Measurements from ENCODE around the gene SLC16A11. TPM values are rescaled to one million over a fixed set of nuclear protein-coding genes. Genes with fewer than 3 reads are reported as not detected.
A peak's percentile ranks its signal among the peaks of the same experiment; 100 is the strongest.
"Not testable (repeated sequence)": the region's sequence is repeated elsewhere in the genome, so short reads cannot be mapped to it uniquely, and the experiment has no call there.

SLC16A11 gene
- total and polyA plus RNA-seq, 2 donors (not counting 1 experiment from before 2014, with no cell fraction given) = 0.17 TPM; not detected in 1

- Histone ChIP-seq H4K20me1 (ENCODE audit: control insufficient read depth, extremely low read depth, insufficient read depth, low read length) (no peaks in the 10 kb centered on the region), H3K79me2 (ENCODE audit: control insufficient read depth, insufficient read depth, low read length) (no peaks in the 10 kb centered on the region), H3K27me3 (ENCODE audit: control insufficient read depth, insufficient read depth, low read length) (peaks cover 5% of the 10 kb centered on the region), H3K4me2 (ENCODE audit: extremely low read depth, insufficient read depth, low read length) (no peak overlapping the region), H3K36me3 (ENCODE audit: control insufficient read depth, insufficient read depth, low read length) (no peaks in the 10 kb centered on the region), H3K27ac (ENCODE audit: insufficient read depth, low read length) (no peak overlapping the region), H3K9ac (ENCODE audit: insufficient read depth, low read length) (no peak overlapping the region), H3K9me3 (ENCODE audit: control insufficient read depth, insufficient read depth, low read depth, low read length) (no peaks in the 10 kb centered on the region), H3K4me1 (ENCODE audit: control insufficient read depth, extremely low read depth, insufficient read depth, low read length) (peaks cover 2% of the 10 kb centered on the region), H2AFZ (ENCODE audit: low read length) (no peak overlapping the region), H3K4me3 (replicated peaks in 1 of 4; ENCODE audit: control extremely low read depth in 1 of 4, insufficient read depth in 1 of 4, low read depth in 3 of 4, low read length in 4 of 4) (no peak overlapping the region)
- no peak for DNase-seq (ENCODE audit: low read depth in 2 of 2)
- TF ChIP-seq EZH2 (IDR thresholded peaks at IDR 0.05; ENCODE audit: low read length, missing control alignments) = no peak
These were observed 5.1 kb upstream of the SLC16A11 start for GRCh38 chr17:7048968-7049367.

GRCh38 chr17:7047566-7047965 is 3.7 kb upstream of the SLC16A11 start:
- no peak for DNase-seq (ENCODE audit: low read depth in 2 of 2)
- no peak overlapping the region for H3K27ac ChIP-seq (ENCODE audit: insufficient read depth, low read length)

GRCh38 chr17:7046725-7047397 is 3.0 kb upstream of the SLC16A11 start:
- H3K9me3 ChIP-seq (ENCODE audit: control insufficient read depth, insufficient read depth, low read depth, low read length); DNase-seq (ENCODE audit: low read depth in 2 of 2); H3K9ac ChIP-seq (ENCODE audit: insufficient read depth, low read length); H3K79me2 ChIP-seq (ENCODE audit: control insufficient read depth, insufficient read depth, low read length); H4K20me1 ChIP-seq (ENCODE audit: control insufficient read depth, extremely low read depth, insufficient read depth, low read length); H3K4me1 ChIP-seq (ENCODE audit: control insufficient read depth, extremely low read depth, insufficient read depth, low read length); H3K36me3 ChIP-seq (ENCODE audit: control insufficient read depth, insufficient read depth, low read length); H3K27ac ChIP-seq (ENCODE audit: insufficient read depth, low read length): not testable (repeated sequence)
- Histone ChIP-seq H3K4me3 (replicated peaks in 1 of 4; ENCODE audit: control extremely low read depth in 1 of 4, insufficient read depth in 1 of 4, low read depth in 3 of 4, low read length in 4 of 4) (peak overlapping the region in 2 of 4 experiments; percentile 2 to 31), H2AFZ (ENCODE audit: low read length) (peak overlapping the region; percentile 22), H3K27me3 (ENCODE audit: control insufficient read depth, insufficient read depth, low read length) (peaks cover 18% of the 10 kb centered on the region), H3K4me2 (ENCODE audit: extremely low read depth, insufficient read depth, low read length) (peak overlapping the region; percentile 0)

More at GRCh38 chr17:7047566-7047965, 3.7 kb upstream of the SLC16A11 start:
- Histone ChIP-seq H4K20me1 (ENCODE audit: control insufficient read depth, extremely low read depth, insufficient read depth, low read length) (no peaks in the 10 kb centered on the region), H3K36me3 (ENCODE audit: control insufficient read depth, insufficient read depth, low read length) (no peaks in the 10 kb centered on the region), H3K4me2 (ENCODE audit: extremely low read depth, insufficient read depth, low read length) (no peak overlapping the region), H3K9me3 (ENCODE audit: control insufficient read depth, insufficient read depth, low read depth, low read length) (no peaks in the 10 kb centered on the region), H3K4me1 (ENCODE audit: control insufficient read depth, extremely low read depth, insufficient read depth, low read length) (peaks cover 3% of the 10 kb centered on the region), H2AFZ (ENCODE audit: low read length) (no peak overlapping the region), H3K4me3 (replicated peaks in 1 of 4; ENCODE audit: control extremely low read depth in 1 of 4, insufficient read depth in 1 of 4, low read depth in 3 of 4, low read length in 4 of 4) (no peak overlapping the region), H3K27me3 (ENCODE audit: control insufficient read depth, insufficient read depth, low read length) (peaks cover 15% of the 10 kb centered on the region), H3K79me2 (ENCODE audit: control insufficient read depth, insufficient read depth, low read length) (no peaks in the 10 kb centered on the region), H3K9ac (ENCODE audit: insufficient read depth, low read length) (no peak overlapping the region)
- TF ChIP-seq EZH2 (IDR thresholded peaks at IDR 0.05; ENCODE audit: low read length, missing control alignments) = no peak
- TF ChIP-seq CTCF (conservative IDR thresholded peaks at IDR 0.05 in 1 of 2, IDR thresholded peaks at IDR 0.05 in 1 of 2; ENCODE audit: low read depth in 1 of 2, low read length in 2 of 2) = no peak

- H3K4me2 ChIP-seq (ENCODE audit: extremely low read depth, insufficient read depth, low read length) = peak overlapping the region; percentile 0
- no peak for DNase-seq (ENCODE audit: low read depth in 2 of 2)
- H3K4me1 ChIP-seq (ENCODE audit: control insufficient read depth, extremely low read depth, insufficient read depth, low read length) = peaks cover 3% of the 10 kb centered on the region
- H3K36me3 ChIP-seq (ENCODE audit: control insufficient read depth, insufficient read depth, low read length) = no peaks in the 10 kb centered on the region
- TF ChIP-seq EZH2 (IDR thresholded peaks at IDR 0.05; ENCODE audit: low read length, missing control alignments) = no peak
- no peaks in the 10 kb centered on the region for H3K79me2 ChIP-seq (ENCODE audit: control insufficient read depth, insufficient read depth, low read length)
- H3K9ac ChIP-seq (ENCODE audit: insufficient read depth, low read length) = no peak overlapping the region
- no peaks in the 10 kb centered on the region for H3K9me3 ChIP-seq (ENCODE audit: control insufficient read depth, insufficient read depth, low read depth, low read length)
- H4K20me1 ChIP-seq (ENCODE audit: control insufficient read depth, extremely low read depth, insufficient read depth, low read length) = no peaks in the 10 kb centered on the region
- H2AFZ ChIP-seq (ENCODE audit: low read length) = peak overlapping the region; percentile 22
- no peak overlapping the region for H3K27ac ChIP-seq (ENCODE audit: insufficient read depth, low read length)
- H3K4me3 ChIP-seq (replicated peaks in 1 of 4; ENCODE audit: control extremely low read depth in 1 of 4, insufficient read depth in 1 of 4, low read depth in 3 of 4, low read length in 4 of 4) = no peak overlapping the region
- peaks cover 18% of the 10 kb centered on the region for H3K27me3 ChIP-seq (ENCODE audit: control insufficient read depth, insufficient read depth, low read length)
These were observed 2.3 kb upstream of the SLC16A11 start for GRCh38 chr17:7046127-7046724.

Data from fibroblast of lung (primary cell).